DMS53 treated with DMSO at 0.1 percent for 48 hours (cell line): ENCODE measurements around the gene MUC20.
"Not testable (repeated sequence)": the region's sequence is repeated elsewhere in the genome, so short reads cannot be mapped to it uniquely, and the experiment has no call there.

ENCODE experiments used
- DNase-seq: peaks from one replicate; lab custom pipeline; 2025; ENCODE audit not compliant: unreplicated experiment; lab: John Stamatoyannopoulos, UW

MUC20 gene

GRCh38 chr3:195692781-195693427, 27.9 kb upstream of the MUC20 start:
- DNase-seq, result no peak

- DNase-seq, result no peak
Measured at GRCh38 chr3:195693428-195694216, 27.2 kb upstream of the MUC20 start.

- not testable (repeated sequence) for DNase-seq
Measured at GRCh38 chr3:195694217-195695076, 26.3 kb upstream of the MUC20 start.

- no peak for DNase-seq
Measured at GRCh38 chr3:195696632-195697278, 24.0 kb upstream of the MUC20 start.

- DNase-seq, result no peak
Measured at GRCh38 chr3:195697582-195698324, 23.0 kb upstream of the MUC20 start.

GRCh38 chr3:195698325-195698646, 22.5 kb upstream of the MUC20 start:
- DNase-seq, result no peak

- no peak for DNase-seq
Measured at GRCh38 chr3:195698647-195699387, 22.0 kb upstream of the MUC20 start.

GRCh38 chr3:195699388-195699771, 21.4 kb upstream of the MUC20 start:
- no peak for DNase-seq

- no peak for DNase-seq
Measured at GRCh38 chr3:195699860-195700259, 20.9 kb upstream of the MUC20 start.

GRCh38 chr3:195700319-195700718, 20.5 kb upstream of the MUC20 start:
- no peak for DNase-seq

- no peak for DNase-seq
Measured at GRCh38 chr3:195701042-195701915, 19.5 kb upstream of the MUC20 start.

- DNase-seq, result no peak
Measured at GRCh38 chr3:195703776-195704175, 17.0 kb upstream of the MUC20 start.

GRCh38 chr3:195704433-195704999, 16.3 kb upstream of the MUC20 start:
- no peak for DNase-seq

- no peak for DNase-seq
Measured at GRCh38 chr3:195705081-195705991, 15.4 kb upstream of the MUC20 start.

- no peak for DNase-seq
Measured at GRCh38 chr3:195708061-195708460, 12.7 kb upstream of the MUC20 start.

GRCh38 chr3:195708626-195709481, 11.9 kb upstream of the MUC20 start:
- DNase-seq, result no peak

GRCh38 chr3:195709676-195710085, 11.1 kb upstream of the MUC20 start:
- DNase-seq, result no peak
